GM12865 (cell line): Measurements from ENCODE around the gene FRRS1L.
"Not testable (repeated sequence)": the region's sequence is repeated elsewhere in the genome, so short reads cannot be mapped to it uniquely, and the experiment has no call there.

Experiments
- DNase-seq: peaks from one replicate; pipeline ENCODE4 v3.0.0; 2010; ENCODE audit warnings: low read depth
- H3K4me3 ChIP-seq: 2 replicates; pipeline ENCODE4 v1.5.1; 2011; ENCODE audit warnings: mild to moderate bottlenecking, low read depth, low read length, control low read depth
- TF ChIP-seq, protein P1 (sequence below): IDR thresholded peaks from 2 replicates; pipeline ENCODE4 v1.5.1; 2011; ENCODE audit warnings: low read length, control low read depth, low read depth, inconsistent platforms; ENCODE audit not compliant: insufficient read depth; ENCODE audit errors: missing control alignments

The FRRS1L gene

GRCh38 chr9:109134167-109134578, 32.9 kb downstream of the FRRS1L start:
- no peak for DNase-seq
- TF ChIP-seq, protein P1, sequence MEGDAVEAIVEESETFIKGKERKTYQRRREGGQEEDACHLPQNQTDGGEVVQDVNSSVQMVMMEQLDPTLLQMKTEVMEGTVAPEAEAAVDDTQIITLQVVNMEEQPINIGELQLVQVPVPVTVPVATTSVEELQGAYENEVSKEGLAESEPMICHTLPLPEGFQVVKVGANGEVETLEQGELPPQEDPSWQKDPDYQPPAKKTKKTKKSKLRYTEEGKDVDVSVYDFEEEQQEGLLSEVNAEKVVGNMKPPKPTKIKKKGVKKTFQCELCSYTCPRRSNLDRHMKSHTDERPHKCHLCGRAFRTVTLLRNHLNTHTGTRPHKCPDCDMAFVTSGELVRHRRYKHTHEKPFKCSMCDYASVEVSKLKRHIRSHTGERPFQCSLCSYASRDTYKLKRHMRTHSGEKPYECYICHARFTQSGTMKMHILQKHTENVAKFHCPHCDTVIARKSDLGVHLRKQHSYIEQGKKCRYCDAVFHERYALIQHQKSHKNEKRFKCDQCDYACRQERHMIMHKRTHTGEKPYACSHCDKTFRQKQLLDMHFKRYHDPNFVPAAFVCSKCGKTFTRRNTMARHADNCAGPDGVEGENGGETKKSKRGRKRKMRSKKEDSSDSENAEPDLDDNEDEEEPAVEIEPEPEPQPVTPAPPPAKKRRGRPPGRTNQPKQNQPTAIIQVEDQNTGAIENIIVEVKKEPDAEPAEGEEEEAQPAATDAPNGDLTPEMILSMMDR = no peak
- H3K4me3 ChIP-seq = no peak overlapping the region

DNA sequence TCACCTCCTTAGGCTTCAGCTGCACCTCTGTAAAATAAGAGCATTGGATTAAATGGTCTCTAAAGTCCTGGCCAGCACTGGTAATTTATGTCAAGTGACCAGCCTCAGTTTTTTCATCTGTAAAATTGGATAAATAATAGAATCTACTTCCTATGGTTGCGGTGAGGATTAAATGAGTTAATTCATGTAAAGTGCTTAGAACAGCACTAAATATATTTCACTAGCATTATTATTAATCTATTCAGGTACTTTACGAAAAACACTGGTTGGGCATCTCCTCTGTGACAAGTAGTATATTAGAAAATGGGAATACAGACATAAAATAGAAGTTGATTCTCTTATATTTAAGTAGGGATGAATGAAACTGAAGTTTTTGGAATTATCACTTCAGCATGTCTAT, 33.5 kb downstream of the FRRS1L start:
- H3K4me3 ChIP-seq = no peak overlapping the region
- no peak for DNase-seq
- TF ChIP-seq, protein P1 = no peak

- no peak for DNase-seq
- no peak overlapping the region for H3K4me3 ChIP-seq
- TF ChIP-seq, protein P1 = no peak
These were observed 34.5 kb downstream of the FRRS1L start for GRCh38 chr9:109132567-109133021.

DNA sequence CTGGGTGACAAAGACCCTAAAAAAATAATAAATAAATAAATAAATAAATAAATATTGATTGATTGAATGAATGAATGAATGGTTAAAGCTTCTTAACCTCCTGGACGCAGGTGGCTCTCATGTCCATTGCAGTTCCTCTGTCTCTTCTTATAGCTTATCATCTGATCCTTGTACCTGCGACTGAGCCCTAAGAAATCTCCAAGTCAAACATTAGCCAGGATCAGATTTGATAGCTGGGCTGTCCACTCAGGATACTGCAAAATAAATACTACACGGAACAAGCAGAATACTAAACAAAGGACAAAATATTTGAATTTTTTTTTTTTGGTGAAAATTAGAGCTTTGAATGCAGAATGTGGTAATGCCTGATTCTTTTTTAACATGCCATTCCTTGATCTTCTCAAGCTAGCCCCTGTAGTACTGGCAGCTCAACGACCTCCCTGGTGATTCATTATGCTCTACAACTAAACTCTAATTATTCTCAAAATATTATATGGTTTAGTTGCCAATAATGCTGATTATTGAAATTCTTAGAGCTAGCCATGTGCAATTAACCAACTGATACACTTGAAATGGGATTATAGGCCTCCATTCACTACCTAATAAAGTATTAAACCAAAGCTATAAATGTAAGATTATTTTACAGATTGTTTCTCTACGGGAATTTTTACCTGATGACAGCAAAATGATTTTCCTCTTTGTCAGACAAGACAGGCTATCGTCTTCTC, 37.4 kb downstream of the FRRS1L start:
- DNase-seq = no peak
- H3K4me3 ChIP-seq = no peak overlapping the region
- TF ChIP-seq, protein P1 = no peak

GRCh38 chr9:109126671-109127070, 40.4 kb downstream of the FRRS1L start:
- DNase-seq, H3K4me3 ChIP-seq: not testable (repeated sequence)

- TF ChIP-seq, protein P1 = no peak
- no peak for DNase-seq
- no peak overlapping the region for H3K4me3 ChIP-seq
These were observed 42.9 kb downstream of the FRRS1L start for GRCh38 chr9:109124121-109124520.

- peak; percentile 83 for DNase-seq
- 0 out of 2 replicates have a peak overlapping the region, but pooled peaks have one; percentile 11 for H3K4me3 ChIP-seq
- TF ChIP-seq, protein P1 = no peak
These were observed 44.1 kb downstream of the FRRS1L start for GRCh38 chr9:109122726-109123621.
